BE2C (cell line): ENCODE results near the gene ARHGEF19.

ENCODE experiments used
- DNase-seq: peaks from one replicate; pipeline ENCODE4 v3.0.0-alpha.2; 2020
- H3K27me3 ChIP-seq: fragments of 250-450 bp; sonication (Bioruptor Pico); 2 replicates; pipeline ENCODE4 v1.5.1; 2020; ENCODE audit warnings: mild to moderate bottlenecking
- H3K36me3 ChIP-seq: fragments of 250-450 bp; sonication (Bioruptor Pico); 2 replicates; pipeline ENCODE4 v1.5.1; 2020; ENCODE audit warnings: mild to moderate bottlenecking
- H3K4me1 ChIP-seq: fragments of 250-450 bp; sonication (Bioruptor Pico); 2 replicates; pipeline ENCODE4 v1.5.1; 2020
- H3K4me3 ChIP-seq: 2 replicates; pipeline ENCODE4 v1.5.1; 2011; ENCODE audit warnings: low read depth, low read length
- H3K9me3 ChIP-seq: fragments of 250-450 bp; sonication (Bioruptor Pico); 2 replicates; pipeline ENCODE4 v1.5.1; 2020
- CTCF ChIP-seq: IDR thresholded peaks from 2 replicates; pipeline ENCODE4 v1.5.1; 2012; ENCODE audit warnings: mild to moderate bottlenecking, low read depth, low read length

The ARHGEF19 gene

DNA sequence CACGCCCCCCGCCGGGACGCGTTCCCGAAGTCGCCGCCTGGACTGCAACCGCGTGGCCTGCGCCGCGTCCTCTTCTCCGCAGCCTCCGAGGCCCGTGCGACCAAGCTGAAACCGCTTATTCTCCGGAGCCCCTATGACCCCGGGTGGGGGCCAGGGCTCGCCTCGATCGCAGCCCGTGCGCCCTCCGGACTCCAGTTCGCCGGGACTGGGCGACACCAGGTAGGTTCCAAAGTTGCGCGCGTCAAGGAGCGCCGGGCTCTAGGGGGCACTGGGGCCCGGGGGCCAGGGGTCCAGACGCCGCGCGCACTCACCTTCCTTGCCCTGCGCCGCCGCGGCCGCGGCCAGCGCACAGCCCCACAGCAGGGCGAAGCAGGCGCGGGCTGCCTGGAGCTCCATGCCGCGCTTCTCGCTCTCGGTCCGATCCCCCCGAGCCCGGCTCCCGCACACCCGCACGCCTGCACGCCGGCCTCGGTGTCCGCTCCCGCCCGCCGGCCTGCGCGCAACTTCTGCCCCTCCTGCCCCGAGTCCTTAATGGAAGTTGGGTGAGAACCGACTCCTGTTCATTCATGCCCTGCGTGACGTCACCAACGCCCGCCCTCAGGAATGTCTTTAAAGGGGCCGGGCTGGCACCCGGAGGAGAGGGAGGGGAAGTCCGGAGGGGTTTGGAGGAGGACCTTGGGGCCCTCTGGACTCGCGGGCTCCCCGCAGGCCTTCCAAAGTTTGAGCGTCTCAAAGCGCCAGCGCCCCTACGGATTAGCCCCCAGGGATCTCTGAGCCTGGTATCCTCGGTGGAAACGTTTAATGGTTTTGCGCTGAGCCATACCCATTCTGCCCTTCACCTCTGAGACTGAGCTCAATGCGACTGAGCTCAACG lies 56.7 kb downstream of the ARHGEF19 start, which contains the start of gene EPHA2:
EPHA2 (minus strand) TSS at position 533 of the 874 bp plus-strand sequence; CDS start at position 396, 137 bp downstream.
- Histone ChIP-seq H3K36me3 (no peaks in the 10 kb centered on the region), H3K4me3 (peak within 1 kb of the TSS; percentile 55), H3K9me3 (no peaks in the 10 kb centered on the region), H3K27me3 (no peaks in the 10 kb centered on the region; the same call in 1 of the 2 replicates), H3K4me1 (no peaks in the 10 kb centered on the region; the same call in 1 of the 2 replicates)
- no peak for TF ChIP-seq CTCF
- no peak for DNase-seq

- no peaks in the 10 kb centered on the region for H3K9me3 ChIP-seq
- DNase-seq = no peak
- no peaks in the 10 kb centered on the region; the same call in 1 of the 2 replicates for H3K4me1 ChIP-seq
- no peaks in the 10 kb centered on the region for H3K36me3 ChIP-seq
- no peak for TF ChIP-seq CTCF
- H3K27me3 ChIP-seq = no peaks in the 10 kb centered on the region; the same call in 1 of the 2 replicates
- H3K4me3 ChIP-seq = peak overlapping the region; percentile 55
Measured at GRCh38 chr1:16153999-16154673, 58.3 kb downstream of the ARHGEF19 start.

- H3K27me3 ChIP-seq = no peaks in the 10 kb centered on the region; the same call in 1 of the 2 replicates
Measured at GRCh38 chr1:16153096-16153998, 59.1 kb downstream of the ARHGEF19 start.

DNA sequence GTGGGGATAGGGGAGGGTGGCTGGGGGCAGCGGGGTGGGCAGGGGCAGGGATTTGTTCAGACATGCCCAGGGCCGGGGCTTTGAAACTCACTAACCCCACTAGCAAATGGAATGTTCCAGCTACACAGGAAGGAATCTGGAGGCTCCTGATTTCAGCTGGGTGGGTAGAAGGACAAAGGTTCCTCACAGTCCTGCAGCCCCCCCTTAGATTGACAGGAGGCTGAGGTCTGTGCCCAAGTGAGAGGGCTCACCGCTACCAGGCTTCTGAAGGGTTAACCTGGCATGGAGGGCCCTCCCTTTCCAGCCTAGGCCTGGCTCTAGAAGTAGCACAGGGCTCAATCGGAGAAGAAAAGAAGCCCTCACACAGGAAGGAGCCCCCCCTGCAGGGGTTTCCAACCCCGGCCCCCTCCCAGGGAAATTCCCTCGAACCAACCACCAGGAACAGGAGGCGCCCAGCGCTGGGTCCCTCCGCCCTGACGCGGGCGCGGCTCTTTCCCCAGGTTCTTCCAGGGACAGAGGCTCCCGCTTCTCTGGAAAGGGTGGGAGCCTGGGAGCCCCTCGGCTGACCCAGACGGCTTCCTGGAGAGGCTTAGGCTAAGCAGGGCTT lies 59.9 kb downstream of the ARHGEF19 start:
- Histone ChIP-seq H3K36me3 (no peaks in the 10 kb centered on the region), H3K9me3 (no peaks in the 10 kb centered on the region), H3K4me1 (no peaks in the 10 kb centered on the region; the same call in 1 of the 2 replicates), H3K27me3 (no peaks in the 10 kb centered on the region; the same call in 1 of the 2 replicates), H3K4me3 (no peak overlapping the region)
- TF ChIP-seq CTCF = no peak
- no peak for DNase-seq

More at GRCh38 chr1:16153096-16153998, 59.1 kb downstream of the ARHGEF19 start:
- H3K4me1 ChIP-seq = no peaks in the 10 kb centered on the region; the same call in 1 of the 2 replicates
- H3K4me3 ChIP-seq = no peak overlapping the region
- H3K36me3 ChIP-seq = no peaks in the 10 kb centered on the region
- H3K9me3 ChIP-seq = no peaks in the 10 kb centered on the region
- DNase-seq = no peak
- TF ChIP-seq CTCF = no peak

DNA sequence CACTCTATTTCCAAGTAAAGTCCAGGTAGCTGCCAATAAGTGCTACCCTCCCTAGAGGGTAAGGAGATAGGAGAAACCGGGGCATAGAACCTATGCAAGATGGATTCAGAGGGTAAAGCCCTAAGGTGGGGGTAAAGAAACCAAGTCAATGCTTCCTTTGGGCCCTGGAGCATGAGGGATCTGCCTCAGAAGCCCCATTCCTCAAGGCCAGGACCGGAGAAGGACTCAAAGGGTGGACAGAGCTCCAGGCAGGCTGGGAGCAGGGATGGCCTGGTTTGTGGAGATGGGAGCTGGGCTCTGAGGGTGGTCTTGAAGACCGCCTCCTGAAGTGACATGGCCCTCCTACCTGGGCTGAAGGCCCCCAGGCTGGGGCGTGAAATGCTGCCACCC lies 60.5 kb downstream of the ARHGEF19 start:
- Histone ChIP-seq H3K9me3 (no peaks in the 10 kb centered on the region), H3K4me1 (no peaks in the 10 kb centered on the region; the same call in 1 of the 2 replicates), H3K36me3 (no peaks in the 10 kb centered on the region), H3K27me3 (no peaks in the 10 kb centered on the region; the same call in 1 of the 2 replicates), H3K4me3 (no peak overlapping the region)
- no peak for TF ChIP-seq CTCF
- no peak for DNase-seq
